Stimulated activated CD4-positive, alpha-beta T cell treated with anti-CD3 and anti-CD28 coated beads, Interleukin-1b, Interleukin-23, amount 100 ng/mL, for 24 hours (primary cell): ENCODE measurements around the gene TPRN.

ENCODE experiments used
- DNase-seq, 4 experiments: peaks; one replicate each; pipeline ENCODE4 v3.0.0-alpha.2; 2020; ENCODE audit warnings: low read depth in 4 of 4, low spot score in 1 of 4

TPRN gene

GRCh38 chr9:137236936-137237421, 36.4 kb upstream of the TPRN start:
- no peak for DNase-seq

- DNase-seq: peak; percentile 81 to 91 (median 88)
Measured at GRCh38 chr9:137236238-137236935, 35.8 kb upstream of the TPRN start.

- no peak for DNase-seq
Measured at GRCh38 chr9:137235424-137236237, 35.1 kb upstream of the TPRN start.

GRCh38 chr9:137234758-137235423, 34.4 kb upstream of the TPRN start:
- DNase-seq: no peak

GRCh38 chr9:137234055-137234697, 33.6 kb upstream of the TPRN start:
- DNase-seq: no peak

GRCh38 chr9:137233143-137233980, 32.8 kb upstream of the TPRN start:
- no peak for DNase-seq

GRCh38 chr9:137232510-137232909, 32.0 kb upstream of the TPRN start:
- no peak for DNase-seq

GRCh38 chr9:137232101-137232500, 31.6 kb upstream of the TPRN start:
- no peak for DNase-seq

- no peak for DNase-seq
Measured at GRCh38 chr9:137231372-137232039, 31.0 kb upstream of the TPRN start.

- DNase-seq: no peak
Measured at GRCh38 chr9:137230705-137231371, 30.3 kb upstream of the TPRN start, which contains the start of gene SLC34A3. Gene SLC34A3 (plus strand): TSS chr9:137230901. CDS start chr9:137231703, 802 bp downstream.

GRCh38 chr9:137229903-137230704, 29.6 kb upstream of the TPRN start:
- DNase-seq: no peak

- DNase-seq: no peak
Measured at GRCh38 chr9:137228968-137229896, 28.7 kb upstream of the TPRN start.

GRCh38 chr9:137228506-137228967, 28.0 kb upstream of the TPRN start:
- DNase-seq: no peak

- no peak for DNase-seq
Measured at GRCh38 chr9:137227853-137228505, 27.4 kb upstream of the TPRN start.

- peak; percentile 52 to 76 (median 70) for DNase-seq
Measured at GRCh38 chr9:137227054-137227852, 26.7 kb upstream of the TPRN start, which contains the start of gene RNF224. Gene RNF224 (plus strand): TSS chr9:137227502. CDS start chr9:137228336, 834 bp downstream.
